Measurements from ENCODE around the gene GAD1.

GRCh38 chr2:170887496-170887895 lies 70.8 kb downstream of the GAD1 start:
- TF ChIP-seq CTCF (IDR thresholded peaks at IDR 0.05) (no peak), POLR2A (IDR thresholded peaks at IDR 0.05) (no peak), POLR2AphosphoS5 (IDR thresholded peaks at IDR 0.05) (no peak), EP300 (IDR thresholded peaks at IDR 0.05; ENCODE audit: low read depth) (no peak)

Data from transverse colon (tissue), 4 donors.